ENCODE data around the gene LRRC23. TPM values are rescaled to one million over a fixed set of nuclear protein-coding genes. Genes with fewer than 3 reads are reported as not detected.
A peak's percentile ranks its signal among the peaks of the same experiment; 100 is the strongest.

LRRC23 gene
- total and polyA plus RNA-seq, 9 of the 15 experiments (the other 6 are each of a cell fraction or from before 2014, with no cell fraction given), result 2.2 to 7.0 (median 3.0) TPM

- TF ChIP-seq FOXO4 (CRISPR knock-in tag; IDR thresholded peaks at IDR 0.05) (peak; percentile 94), PHF8 (IDR thresholded peaks at IDR 0.05; ENCODE audit: borderline replicate concordance, low read length) (peak; percentile 65; the same call in 1 of the 2 replicates), SP1 (CRISPR knock-in tag; IDR thresholded peaks at IDR 0.05) (peak; percentile 67), MAZ (CRISPR knock-in tag; conservative IDR thresholded peaks at IDR 0.05 in 1 of 2, IDR thresholded peaks at IDR 0.05 in 1 of 2) (peak; percentile 61 to 93), TARDBP (IDR thresholded peaks at IDR 0.05) (no peak), EGR1 (conservative IDR thresholded peaks at IDR 0.05) (no peak), HMBOX1 (IDR thresholded peaks at IDR 0.05) (peak; percentile 35; the same call in 1 of the 2 replicates), CHAMP1 (IDR thresholded peaks at IDR 0.05) (no peak), FOXJ2 (tag; IDR thresholded peaks at IDR 0.05) (peak; percentile 61; the same call in 1 of the 2 replicates), ZNF318 (IDR thresholded peaks at IDR 0.05; ENCODE audit: borderline replicate concordance in 1 of 2, low read depth in 1 of 2) (peak in 1 of 2 experiments; percentile 90; a peak in 2 of 4 replicates), KAT8 (IDR thresholded peaks at IDR 0.05; ENCODE audit: low read depth) (no peak), ZNF780A (CRISPR knock-in tag; IDR thresholded peaks at IDR 0.05) (peak; percentile 93)
These were observed 39.2 kb downstream of the LRRC23 start, which contains the start of the genes C12orf57 and RNU7-1 (continued) for GRCh38 chr12:6943722-6944380.
